BLaER1 treated with 17β-estradiol and CSF1 and Interleukin-3, amounts not matched to agents 10 nM and 100 nM (cell line): ENCODE data around the gene OCA2.

Source experiments
- H3K27ac ChIP-seq, 11 experiments: shearing (Covaris generic); formaldehyde crosslinking; 2 replicates each; pipeline ENCODE4 v1.8.1; 2022
- H3K27me3 ChIP-seq, 11 experiments: shearing (Covaris generic); formaldehyde crosslinking; 2 replicates each; pipeline ENCODE4 v1.8.1; 2022
- H3K36me3 ChIP-seq, 11 experiments: shearing (Covaris generic); formaldehyde crosslinking; 2 replicates each; pipeline ENCODE4 v1.8.1; 2022
- H3K4me1 ChIP-seq, 10 experiments: shearing (Covaris generic); formaldehyde crosslinking; 2 replicates each; pipeline ENCODE4 v1.8.1; 2022
- H3K4me2 ChIP-seq, 11 experiments: shearing (Covaris generic); formaldehyde crosslinking; 2 replicates each; pipeline ENCODE4 v1.8.1; 2022
- H3K4me3 ChIP-seq, 10 experiments: shearing (Covaris generic); formaldehyde crosslinking; 2 replicates each; pipeline ENCODE4 v1.8.1; 2022
- H3K9ac ChIP-seq, 11 experiments: shearing (Covaris generic); formaldehyde crosslinking; 2 replicates each; pipeline ENCODE4 v1.8.1; 2022
- H3K9me3 ChIP-seq, 11 experiments: shearing (Covaris generic); formaldehyde crosslinking; replicated peaks in 1 of 11; 2 replicates each; pipeline ENCODE4 v1.8.1; 2022
- H4K20me1 ChIP-seq, 11 experiments: shearing (Covaris generic); formaldehyde crosslinking; 2 replicates each; pipeline ENCODE4 v1.8.1; 2022
- Cebpa-rat ChIP-seq, 11 experiments: shearing (Covaris generic); IDR thresholded peaks; 2 replicates each; pipeline ENCODE4 v1.8.1; 2022

Gene OCA2

GRCh38 chr15:27865323-27865922, 233.7 kb downstream of the OCA2 start:
- Histone ChIP-seq H3K27ac (peak overlapping the region in 4 of 11 experiments; percentile 50 to 63 (median 52); a peak in 9 of 22 replicates), H3K9ac (peak overlapping the region in 1 of 11 experiments; percentile 32; a peak in 1 of 22 replicates)
- TF ChIP-seq Cebpa-rat (IDR thresholded peaks at IDR 0.05), result no peak

GRCh38 chr15:27864719-27865118, 234.4 kb downstream of the OCA2 start:
- Histone ChIP-seq H3K27ac (peak overlapping the region in 4 of 11 experiments; percentile 50 to 63 (median 52); a peak in 7 of 22 replicates), H3K4me3 (peak overlapping the region in 3 of 10 experiments; percentile 14 to 35 (median 27); a peak in 3 of 20 replicates), H3K4me2 (peak overlapping the region; percentile 76 to 96 (median 89)), H3K9ac (no peak overlapping the region; a peak in 1 of 22 replicates), H3K4me1 (peaks cover 33 to 71% (median 65%) of the 10 kb centered on the region in 10 experiments), H3K36me3 (no peaks in the 10 kb centered on the region), H3K27me3 (0 out of 22 replicates have a peak, but pooled peaks cover 0 to 6% (median 0%) of the 10 kb centered on the region in 11 experiments), H4K20me1 (no peaks in the 10 kb centered on the region), H3K9me3 (peaks cover 14 to 34% (median 22%) of the 10 kb centered on the region in 11 experiments; a peak in 21 of 22 replicates)
- TF ChIP-seq Cebpa-rat (IDR thresholded peaks at IDR 0.05), result no peak

More at GRCh38 chr15:27865323-27865922, 233.7 kb downstream of the OCA2 start:
- H3K4me2 ChIP-seq, result peak overlapping the region; percentile 76 to 96 (median 89)
- H3K4me1 ChIP-seq, result peaks cover 33 to 78% (median 72%) of the 10 kb centered on the region in 10 experiments
- no peaks in the 10 kb centered on the region for H3K36me3 ChIP-seq
- H3K27me3 ChIP-seq, result 0 out of 22 replicates have a peak, but pooled peaks cover 0 to 6% (median 0%) of the 10 kb centered on the region in 11 experiments
- H3K4me3 ChIP-seq, result peak overlapping the region in 3 of 10 experiments; percentile 14 to 35 (median 27); a peak in 3 of 20 replicates
- H4K20me1 ChIP-seq, result no peaks in the 10 kb centered on the region
- H3K9me3 ChIP-seq, result peaks cover 14 to 28% (median 21%) of the 10 kb centered on the region in 11 experiments; a peak in 21 of 22 replicates

- Histone ChIP-seq H3K4me3 (peak overlapping the region in 1 of 10 experiments; percentile 35; a peak in 1 of 20 replicates), H3K4me1 (peaks cover 33 to 65% (median 61%) of the 10 kb centered on the region in 10 experiments), H3K4me2 (peak overlapping the region; percentile 76 to 96 (median 89)), H4K20me1 (no peaks in the 10 kb centered on the region), H3K27ac (peak overlapping the region in 3 of 11 experiments; percentile 6 to 63 (median 52); a peak in 3 of 22 replicates), H3K9ac (no peak overlapping the region), H3K9me3 (peaks cover 14 to 34% (median 23%) of the 10 kb centered on the region in 11 experiments; a peak in 21 of 22 replicates), H3K36me3 (no peaks in the 10 kb centered on the region), H3K27me3 (0 out of 22 replicates have a peak, but pooled peaks cover 0 to 6% (median 0%) of the 10 kb centered on the region in 11 experiments)
- no peak for TF ChIP-seq Cebpa-rat (IDR thresholded peaks at IDR 0.05)
Measured at GRCh38 chr15:27864086-27864485, 235.0 kb downstream of the OCA2 start.

GRCh38 chr15:27863000-27863399, 236.1 kb downstream of the OCA2 start:
- H3K27ac ChIP-seq, result peak overlapping the region in 1 of 11 experiments; percentile 36; a peak in 1 of 22 replicates
- H3K27me3 ChIP-seq, result 0 out of 22 replicates have a peak, but pooled peaks cover 0 to 6% (median 0%) of the 10 kb centered on the region in 11 experiments
- H3K4me2 ChIP-seq, result peak overlapping the region in 8 of 11 experiments; percentile 76 to 96 (median 90); a peak in 16 of 22 replicates
- peaks cover 28 to 54% (median 50%) of the 10 kb centered on the region in 10 experiments for H3K4me1 ChIP-seq
- no peaks in the 10 kb centered on the region for H4K20me1 ChIP-seq
- no peaks in the 10 kb centered on the region for H3K36me3 ChIP-seq
- H3K9ac ChIP-seq, result no peak overlapping the region
- no peak for TF ChIP-seq Cebpa-rat (IDR thresholded peaks at IDR 0.05)
- no peak overlapping the region for H3K4me3 ChIP-seq
- peaks cover 17 to 38% (median 28%) of the 10 kb centered on the region in 11 experiments; a peak in 21 of 22 replicates for H3K9me3 ChIP-seq

- Histone ChIP-seq H3K4me1 (peaks cover 24 to 40% (median 38%) of the 10 kb centered on the region in 10 experiments), H3K9ac (no peak overlapping the region), H3K27ac (no peak overlapping the region), H3K27me3 (0 out of 22 replicates have a peak, but pooled peaks cover 0 to 6% (median 0%) of the 10 kb centered on the region in 11 experiments), H4K20me1 (no peaks in the 10 kb centered on the region), H3K9me3 (peaks cover 18 to 50% (median 37%) of the 10 kb centered on the region in 11 experiments; a peak in 21 of 22 replicates), H3K4me2 (no peak overlapping the region), H3K36me3 (no peaks in the 10 kb centered on the region), H3K4me3 (no peak overlapping the region)
- TF ChIP-seq Cebpa-rat (IDR thresholded peaks at IDR 0.05), result no peak
Measured at GRCh38 chr15:27861171-27861570, 237.9 kb downstream of the OCA2 start.

GRCh38 chr15:27855137-27855536, 244.0 kb downstream of the OCA2 start:
- Histone ChIP-seq H4K20me1 (no peaks in the 10 kb centered on the region), H3K4me3 (no peak overlapping the region), H3K4me1 (peaks cover 0 to 19% (median 9%) of the 10 kb centered on the region in 10 experiments; a peak in 13 of 20 replicates), H3K4me2 (no peak overlapping the region), H3K9ac (no peak overlapping the region), H3K27me3 (no peaks in the 10 kb centered on the region), H3K9me3 (peaks cover 4 to 33% (median 14%) of the 10 kb centered on the region in 11 experiments; a peak in 18 of 22 replicates), H3K27ac (no peak overlapping the region), H3K36me3 (no peaks in the 10 kb centered on the region)
- no peak for TF ChIP-seq Cebpa-rat (IDR thresholded peaks at IDR 0.05)

GRCh38 chr15:27854601-27855000, 244.5 kb downstream of the OCA2 start:
- Histone ChIP-seq H3K4me2 (no peak overlapping the region), H3K27ac (no peak overlapping the region), H3K9ac (no peak overlapping the region), H3K36me3 (no peaks in the 10 kb centered on the region), H3K27me3 (no peaks in the 10 kb centered on the region), H4K20me1 (no peaks in the 10 kb centered on the region), H3K4me1 (peaks cover 0 to 19% (median 9%) of the 10 kb centered on the region in 10 experiments; a peak in 13 of 20 replicates), H3K9me3 (peaks cover 4 to 31% (median 14%) of the 10 kb centered on the region in 11 experiments; a peak in 18 of 22 replicates), H3K4me3 (no peak overlapping the region)
- TF ChIP-seq Cebpa-rat (IDR thresholded peaks at IDR 0.05), result no peak

- Histone ChIP-seq H3K27ac (no peak overlapping the region), H3K4me1 (peaks cover 0 to 19% (median 9%) of the 10 kb centered on the region in 10 experiments; a peak in 13 of 20 replicates), H3K9me3 (peaks cover 4 to 31% (median 16%) of the 10 kb centered on the region in 11 experiments; a peak in 18 of 22 replicates), H3K27me3 (no peaks in the 10 kb centered on the region), H3K4me2 (no peak overlapping the region), H3K36me3 (no peaks in the 10 kb centered on the region), H4K20me1 (no peaks in the 10 kb centered on the region), H3K4me3 (no peak overlapping the region), H3K9ac (no peak overlapping the region)
- TF ChIP-seq Cebpa-rat (IDR thresholded peaks at IDR 0.05), result no peak
Measured at GRCh38 chr15:27853624-27854455, 245.3 kb downstream of the OCA2 start.
